ENCODE results near the gene HIGD1B.

DNA sequence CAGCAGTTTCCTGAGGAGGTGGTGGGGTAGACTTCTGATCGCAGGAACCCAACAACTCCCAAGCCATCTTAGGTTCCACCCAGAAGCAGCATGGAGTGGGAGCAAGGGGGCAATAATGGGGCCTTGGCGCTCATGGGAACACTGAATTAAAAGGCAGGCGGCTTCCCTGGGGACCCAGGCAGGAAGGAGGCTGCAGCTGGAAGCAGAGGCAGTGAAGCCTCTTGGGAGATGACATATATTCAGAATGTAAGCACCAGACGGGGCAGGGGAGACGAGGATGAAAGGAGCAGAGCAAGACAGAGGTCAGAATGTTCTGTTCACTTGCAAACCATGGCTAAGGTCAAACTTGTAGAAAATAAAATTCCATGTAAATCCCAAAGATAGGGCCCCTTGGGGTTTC lies 2.9 kb downstream of the HIGD1B start:
- TF ChIP-seq EZH2 (IDR thresholded peaks at IDR 0.05; ENCODE audit: insufficient read depth, poor library complexity, severe bottlenecking) (no peak), EZH2phosphoT487 (IDR thresholded peaks at IDR 0.05; ENCODE audit: insufficient read depth, low read depth) (no peak)

All from GM23248 (cell line).